GM12891 (cell line): Measurements from ENCODE around the gene MCAT.

ENCODE experiments used
- DNase-seq: peaks from one replicate; pipeline ENCODE4 v3.0.0; 2011; ENCODE audit warnings: low spot score; ENCODE audit not compliant: insufficient read length
- FAIRE-seq: peaks from 2 replicates; lab custom pipeline; 2011; peaks lifted over from hg19 to GRCh38; lab: Jason Lieb, UNC
- PAX5 ChIP-seq: IDR thresholded peaks from 2 replicates; pipeline ENCODE4 v1.6.1; 2011; ENCODE audit warnings: low read length, moderate library complexity, mild to moderate bottlenecking; ENCODE audit not compliant: insufficient read depth, severe bottlenecking
- POLR2A ChIP-seq: IDR thresholded peaks from 2 replicates; pipeline ENCODE4 v1.6.1; 2011; ENCODE audit warnings: low read depth, low read length, control low read depth
- POLR2AphosphoS5 ChIP-seq: IDR thresholded peaks from 2 replicates; pipeline ENCODE4 v1.6.1; 2011; ENCODE audit warnings: low read depth, low read length, control low read depth
- POU2F2 ChIP-seq: IDR thresholded peaks from 2 replicates; pipeline ENCODE4 v1.6.1; 2011; ENCODE audit warnings: low read depth, mild to moderate bottlenecking, control low read depth, low read length, moderate library complexity
- SPI1 ChIP-seq: IDR thresholded peaks from 2 replicates; pipeline ENCODE4 v1.6.1; 2011; ENCODE audit warnings: low read depth, low read length, control low read depth
- TAF1 ChIP-seq: IDR thresholded peaks from 2 replicates; pipeline ENCODE4 v1.6.1; 2011; ENCODE audit warnings: low read depth, low read length, control low read depth

Gene MCAT

GRCh38 chr22:43182726-43183125 lies 39.5 kb upstream of the MCAT start:
- TF ChIP-seq PAX5, result no peak
- DNase-seq, result no peak
- FAIRE-seq, result no peak

DNA sequence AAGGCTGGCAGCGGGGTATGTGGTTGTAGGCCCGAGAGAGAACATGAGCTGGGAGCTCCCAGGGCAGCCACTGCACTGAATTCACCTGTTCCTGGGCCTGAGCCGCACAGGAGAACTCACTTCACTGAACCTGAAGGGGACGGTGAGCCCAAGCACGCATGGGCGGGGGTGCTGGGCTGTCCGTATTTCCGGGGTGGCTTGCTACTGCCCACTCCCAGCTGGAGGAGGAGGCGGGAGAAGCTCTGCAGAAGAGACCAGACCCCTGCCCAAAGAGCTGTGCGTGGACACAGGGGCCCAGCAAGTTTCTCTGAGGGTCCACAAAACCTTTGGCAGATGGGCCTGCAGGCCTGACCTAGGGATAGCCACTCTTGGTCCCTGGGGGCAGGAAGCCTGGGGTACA lies 38.9 kb upstream of the MCAT start:
- no peak for TF ChIP-seq PAX5
- FAIRE-seq (no peak), DNase-seq (no peak)

GRCh38 chr22:43181321-43182076 lies 38.3 kb upstream of the MCAT start:
- TF ChIP-seq SPI1, result no peak
- TF ChIP-seq POU2F2, result no peak
- no peak for TF ChIP-seq POLR2AphosphoS5
- no peak for TF ChIP-seq PAX5
- no peak for TF ChIP-seq TAF1
- no peak for TF ChIP-seq POLR2A
- FAIRE-seq (no peak), DNase-seq (no peak)

DNA sequence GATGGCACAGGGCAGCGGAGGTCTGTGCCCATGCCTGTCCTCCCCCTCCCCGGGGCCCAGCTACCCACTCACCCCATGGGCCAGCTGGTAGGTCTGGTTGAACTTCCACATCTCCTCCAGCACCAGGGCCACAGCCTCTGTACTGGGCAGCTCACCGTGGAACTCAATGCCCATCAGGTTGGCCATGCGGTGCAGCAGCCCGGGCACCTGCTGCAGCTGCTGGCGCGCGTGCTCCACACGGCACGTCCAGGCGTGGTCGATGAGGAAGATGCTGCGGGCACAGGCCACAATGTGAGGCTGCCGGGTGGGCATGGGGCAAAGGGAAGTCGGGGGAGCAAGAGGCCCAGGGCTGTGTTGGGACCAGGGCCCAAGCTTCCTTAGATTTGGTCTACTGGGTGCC lies 37.5 kb upstream of the MCAT start:
- no peak for DNase-seq
- TF ChIP-seq POU2F2 (no peak), TAF1 (no peak), SPI1 (no peak), POLR2AphosphoS5 (no peak), PAX5 (no peak), POLR2A (no peak)
- no peak for FAIRE-seq

- TF ChIP-seq TAF1 (no peak), POLR2A (no peak), SPI1 (no peak), POLR2AphosphoS5 (no peak), PAX5 (no peak), POU2F2 (no peak)
- no peak for FAIRE-seq
- DNase-seq, result no peak
These were observed 36.7 kb upstream of the MCAT start for GRCh38 chr22:43179911-43180195.

GRCh38 chr22:43179146-43179910 lies 36.1 kb upstream of the MCAT start:
- FAIRE-seq, result no peak
- no peak for TF ChIP-seq SPI1
- TF ChIP-seq POLR2AphosphoS5, result no peak
- TF ChIP-seq POLR2A, result no peak
- TF ChIP-seq TAF1, result no peak
- TF ChIP-seq PAX5, result no peak
- TF ChIP-seq POU2F2, result no peak
- no peak for DNase-seq

DNA sequence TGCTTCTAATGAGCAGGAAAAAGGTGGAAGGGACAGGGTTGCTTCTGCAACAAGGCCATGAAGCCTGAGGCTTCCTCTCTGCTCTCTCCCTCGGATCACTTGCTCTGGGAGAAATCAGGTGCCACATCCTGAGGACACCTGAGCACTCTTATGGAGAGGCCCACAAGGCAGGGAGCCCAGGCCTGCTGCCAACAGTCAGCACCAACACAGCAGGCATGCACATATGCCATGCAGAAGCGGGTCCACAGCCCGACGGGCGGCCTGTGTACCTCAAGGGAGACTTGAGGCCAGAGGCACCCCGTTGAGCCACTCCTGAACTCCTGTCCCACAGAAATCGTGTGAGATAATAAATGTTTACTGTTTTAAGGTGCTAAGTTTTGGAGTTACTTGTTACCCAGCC lies 34.3 kb upstream of the MCAT start:
- TF ChIP-seq TAF1 (no peak), POLR2A (no peak), SPI1 (no peak), PAX5 (no peak), POLR2AphosphoS5 (no peak), POU2F2 (no peak)
- no peak for DNase-seq
- no peak for FAIRE-seq

DNA sequence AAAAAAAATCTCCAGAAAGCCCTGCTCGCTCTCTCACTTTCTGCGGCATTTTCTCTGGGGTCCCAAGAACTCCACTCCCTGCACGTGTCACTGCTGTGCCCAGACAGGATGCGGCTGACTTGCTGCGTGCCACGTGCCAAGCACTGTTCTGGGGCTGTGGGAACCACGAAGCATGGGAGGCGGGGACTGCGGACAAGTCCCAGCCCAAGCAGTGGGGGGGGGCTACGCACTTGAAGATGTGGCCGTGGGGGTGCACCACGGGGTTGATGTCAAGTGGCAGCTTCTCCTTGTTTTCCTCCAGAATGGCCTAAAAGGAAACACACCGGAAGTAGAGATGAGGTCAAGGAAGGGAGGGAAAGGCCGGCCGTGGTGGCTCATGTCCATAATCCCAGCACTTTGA lies 32.9 kb upstream of the MCAT start:
- no peak for TF ChIP-seq POLR2A
- TF ChIP-seq PAX5, result no peak
- no peak for TF ChIP-seq POU2F2
- TF ChIP-seq SPI1, result no peak
- TF ChIP-seq TAF1, result no peak
- TF ChIP-seq POLR2AphosphoS5, result no peak
- DNase-seq (no peak), FAIRE-seq (no peak)

- DNase-seq (no peak), FAIRE-seq (no peak)
- TF ChIP-seq POU2F2, result no peak
- TF ChIP-seq POLR2AphosphoS5, result no peak
- no peak for TF ChIP-seq POLR2A
- no peak for TF ChIP-seq TAF1
These were observed 31.8 kb upstream of the MCAT start for GRCh38 chr22:43174941-43175531.

DNA sequence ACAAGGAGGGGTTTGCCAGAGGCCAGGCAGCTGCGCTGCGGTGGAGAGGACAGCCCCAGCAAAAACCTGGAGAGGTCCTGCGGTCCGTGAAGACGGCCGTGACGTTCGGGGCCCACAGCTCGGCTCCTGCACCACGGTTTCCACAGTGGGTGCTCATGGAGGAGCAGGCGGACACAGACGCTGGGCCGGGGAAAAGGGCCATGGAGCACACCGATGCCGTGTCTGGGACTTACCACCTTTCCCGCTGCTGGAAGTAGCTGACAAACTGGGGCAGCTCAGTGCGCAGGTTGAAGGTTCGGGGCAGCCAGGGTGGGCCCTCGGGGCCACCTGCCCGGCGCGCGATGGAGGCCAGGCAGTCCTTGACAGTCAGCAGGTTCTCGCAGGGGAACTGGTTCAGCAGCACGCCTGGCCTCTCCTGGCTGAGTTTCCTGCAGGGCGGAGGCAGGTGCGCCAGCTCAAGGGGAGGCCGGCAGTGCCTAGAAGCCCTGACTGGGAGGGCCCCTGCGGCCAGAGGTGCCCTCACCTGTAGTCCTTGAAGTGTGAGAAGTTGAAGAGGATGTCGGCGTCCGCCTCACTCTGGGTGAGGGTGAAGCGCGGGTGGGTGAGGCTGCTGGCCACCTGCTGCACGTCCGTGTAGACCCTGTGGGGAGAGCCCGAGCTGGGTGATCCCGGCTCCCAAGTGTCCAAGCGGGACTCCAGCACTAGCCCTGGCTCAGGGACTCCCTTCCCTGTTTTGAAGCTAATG lies 30.9 kb upstream of the MCAT start:
- FAIRE-seq (no peak), DNase-seq (no peak)
- TF ChIP-seq TAF1 (no peak), POLR2AphosphoS5 (no peak), POU2F2 (no peak), POLR2A (no peak), SPI1 (no peak), PAX5 (no peak)
